ENCODE measurements around the gene MCCD1. TPM values are rescaled to one million over a fixed set of nuclear protein-coding genes. Genes with fewer than 3 reads are reported as not detected.
A peak's percentile ranks its signal among the peaks of the same experiment; 100 is the strongest.

MCCD1 gene
- total RNA-seq, 1 donor from 2014 or later: not detected

DNA sequence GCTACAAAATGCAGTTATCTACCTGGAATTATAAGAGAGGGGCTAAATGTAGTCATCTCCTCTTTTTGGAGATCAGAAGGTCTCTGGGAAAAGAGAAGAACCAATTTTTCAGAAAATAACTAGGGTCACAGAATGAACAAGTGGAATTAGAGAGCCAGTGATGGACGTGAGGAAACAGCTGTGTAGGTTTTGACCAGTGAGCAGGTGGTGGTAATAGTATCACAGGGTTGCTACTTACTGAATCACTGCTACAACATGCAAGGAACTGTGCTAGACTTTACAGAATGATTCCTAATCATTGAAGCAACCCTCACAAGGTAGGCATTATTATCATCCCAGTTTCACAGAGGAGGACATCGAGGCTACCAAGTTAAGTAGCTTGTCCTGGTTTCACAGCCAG lies 15.9 kb downstream of the MCCD1 start:
- no peaks in the 10 kb centered on the region for H3K27me3 Mint-ChIP-seq
- ChIA-PET CTCF (interaction anchor here (21.5 to 25.8 kb wide), 2 partner anchors 34 to 53 kb away, joined by 611 to 773 read pairs; partner anchors contain the start of genes LST1, LTA, LTB and NCR3), POLR2A (interaction anchor here (8.7 kb wide), 1 partner anchor 52 kb away, joined by 234 read pairs; no protein-coding TSS in a partner anchor)
- H3K27ac Mint-ChIP-seq: no peak overlapping the region
- H3K4me1 Mint-ChIP-seq: peaks cover 62% of the 10 kb centered on the region
- DNase-seq (no peak), ATAC-seq (ENCODE audit: low read depth) (no peak)
- no peaks in the 10 kb centered on the region for H3K9me3 Mint-ChIP-seq
- no peak for TF ChIP-seq CTCF (IDR thresholded peaks at IDR 0.05)
- H3K4me3 Mint-ChIP-seq: peak overlapping the region; percentile 21
- intact Hi-C loops (cut with micrococcal nuclease): loop anchor here (10.0 kb wide), 1 partner anchor 650 kb away; the partner anchor contains the start of genes GPSM3 and PBX2
- peaks cover 34% of the 10 kb centered on the region for H3K36me3 Mint-ChIP-seq (ENCODE audit: low read depth)

GRCh38 chr6:31545291-31545690 lies 16.5 kb downstream of the MCCD1 start:
- no peak for ATAC-seq (ENCODE audit: low read depth)
- Mint-ChIP-seq H3K36me3 (ENCODE audit: low read depth) (peaks cover 29% of the 10 kb centered on the region), H3K27ac (no peak overlapping the region), H3K9me3 (no peaks in the 10 kb centered on the region), H3K4me3 (no peak overlapping the region), H3K27me3 (no peaks in the 10 kb centered on the region), H3K4me1 (peaks cover 60% of the 10 kb centered on the region)
- ChIA-PET CTCF (interaction anchor here (21.5 to 25.8 kb wide), 2 partner anchors 33 to 53 kb away, joined by 611 to 773 read pairs; partner anchors contain the start of genes LST1, LTA, LTB and NCR3), POLR2A (interaction anchor here (1.2 to 8.7 kb wide), 2 partner anchors 32 to 52 kb away, joined by 3 to 234 read pairs; no protein-coding TSS in a partner anchor)
- no peak for DNase-seq
- TF ChIP-seq CTCF (IDR thresholded peaks at IDR 0.05): no peak
- intact Hi-C loops (cut with micrococcal nuclease): loop anchor here (10.0 kb wide), 1 partner anchor 650 kb away; the partner anchor contains the start of genes GPSM3 and PBX2

DNA sequence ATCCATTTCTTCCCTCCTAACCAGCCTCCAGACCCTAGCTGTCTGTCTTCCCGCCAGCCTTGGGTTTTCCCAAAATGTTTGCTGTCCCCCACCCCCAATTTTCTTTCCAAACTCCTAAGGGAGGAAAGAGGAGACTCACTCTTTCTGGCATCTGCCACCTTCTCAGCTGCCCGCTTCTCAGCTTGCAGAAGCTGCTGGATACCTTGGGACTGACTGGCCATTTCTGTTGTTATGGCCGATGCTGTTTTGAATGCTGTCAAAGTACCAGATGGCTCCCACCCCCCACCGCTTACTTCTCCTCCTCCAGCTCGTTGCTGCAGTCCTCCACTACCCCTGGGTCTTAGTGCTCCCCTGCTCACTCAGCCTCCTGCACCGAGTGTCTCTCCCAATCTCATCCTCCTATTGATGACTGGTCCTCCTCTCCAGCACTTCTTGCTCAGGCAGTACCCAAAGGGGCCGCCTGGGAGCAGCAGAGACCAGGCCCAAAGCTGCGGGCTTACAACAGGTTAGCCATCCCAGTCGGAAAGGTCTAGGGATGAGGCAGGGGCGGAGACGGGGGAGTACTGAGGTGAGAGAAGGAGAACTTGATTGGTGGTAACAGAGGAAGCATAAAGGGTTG lies 17.7 kb downstream of the MCCD1 start, which contains the start of gene ATP6V1G2:
Gene ATP6V1G2, minus strand, starts transcription at position 270 of the 619 bp plus-strand sequence. Its CDS starts 49 bp downstream, at position 221.
- Mint-ChIP-seq H3K27ac (peak within 1 kb of the TSS; percentile 97), H3K9me3 (no peaks in the 10 kb centered on the region), H3K36me3 (ENCODE audit: low read depth) (peaks cover 18% of the 10 kb centered on the region), H3K27me3 (no peaks in the 10 kb centered on the region), H3K4me3 (peak within 1 kb of the TSS; percentile 93), H3K4me1 (peaks cover 53% of the 10 kb centered on the region)
- DNase-seq (peak; percentile 79), ATAC-seq (ENCODE audit: low read depth) (peak; percentile 60)
- POLR2A ChIA-PET: interaction anchor here (0.6 to 8.7 kb wide), 10 partner anchors 13 to 618 kb away, joined by 3 to 234 read pairs (median 10); partner anchors contain the start of genes APOM, BAG6, C6orf47 and EGFL8
- intact Hi-C loops (cut with micrococcal nuclease): loop anchor here (1.0 to 10.0 kb wide), 6 partner anchors 52 to 648 kb away; partner anchors contain the start of genes EHMT2, GPSM3, PBX2 and VARS1
- CTCF ChIA-PET: interaction anchor here (0.8 to 25.8 kb wide), 5 partner anchors 32 to 412 kb away, joined by 4 to 773 read pairs (median 4); partner anchors contain the start of genes LST1, LTA, LTB and NCR3
- peak; percentile 89 for TF ChIP-seq CTCF (IDR thresholded peaks at IDR 0.05)

DNA sequence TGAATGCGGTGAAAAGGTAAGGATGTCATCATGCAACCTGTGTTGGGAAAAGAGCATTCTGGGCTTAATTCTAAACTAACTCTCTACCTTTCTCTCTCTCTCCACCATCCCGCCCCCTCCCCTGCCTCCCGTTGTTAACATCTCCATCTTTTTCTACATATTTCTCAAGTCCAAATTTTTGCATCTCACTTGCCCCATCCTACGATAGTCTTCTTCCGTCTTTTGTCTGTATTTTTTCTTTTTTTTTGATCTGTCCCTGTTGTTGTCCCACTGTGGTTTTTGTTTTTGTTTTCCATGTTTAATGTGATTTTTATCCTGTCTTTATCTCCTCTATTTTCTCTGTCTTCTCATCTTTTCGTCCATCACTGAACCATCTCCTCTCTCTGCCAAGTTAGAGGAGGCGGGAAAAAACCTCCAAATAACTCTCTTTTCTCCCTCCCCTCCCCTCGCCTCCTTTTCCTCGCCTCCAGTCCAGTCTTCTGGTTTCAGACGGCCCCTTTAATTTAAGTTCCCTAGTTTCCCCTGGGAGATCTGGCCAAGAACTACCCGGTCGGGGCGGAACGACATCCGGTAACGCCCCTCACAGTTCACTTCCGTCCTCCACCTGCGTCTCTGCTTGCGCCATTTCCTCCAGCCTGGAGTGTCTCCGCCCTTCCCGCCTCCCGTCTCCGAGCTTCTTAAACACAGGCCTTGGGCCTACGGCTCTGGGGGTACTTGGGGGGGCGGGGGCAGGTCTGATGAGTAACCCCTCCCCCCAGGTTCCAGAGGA lies 18.4 kb downstream of the MCCD1 start, which contains the start of gene NFKBIL1:
Gene NFKBIL1, plus strand, starts transcription at position 651 of the 769 bp plus-strand sequence. Its CDS starts 87 bp downstream, at position 738.
- CTCF ChIA-PET: interaction anchor here (0.8 to 25.8 kb wide), 7 partner anchors 13 to 412 kb away, joined by 3 to 773 read pairs (median 4); partner anchors contain the start of genes LST1, LTA, LTB and NCR3
- Mint-ChIP-seq H3K27ac (peak within 1 kb of the TSS; percentile 97), H3K4me1 (peaks cover 53% of the 10 kb centered on the region), H3K4me3 (peak within 1 kb of the TSS; percentile 93), H3K36me3 (ENCODE audit: low read depth) (peaks cover 11% of the 10 kb centered on the region), H3K27me3 (no peaks in the 10 kb centered on the region), H3K9me3 (no peaks in the 10 kb centered on the region)
- DNase-seq (peak; percentile 85), ATAC-seq (ENCODE audit: low read depth) (peak; percentile 82)
- no peak for TF ChIP-seq CTCF (IDR thresholded peaks at IDR 0.05)
- POLR2A ChIA-PET: interaction anchor here (0.5 to 8.7 kb wide), 24 partner anchors 9 to 931 kb away, joined by 3 to 234 read pairs (median 6); partner anchors contain the start of genes APOM, BAG6, C6orf47 and LST1
- intact Hi-C loops (cut with micrococcal nuclease): loop anchor here (1.0 to 10.0 kb wide), 17 partner anchors 12 to 648 kb away; partner anchors contain the start of genes ABHD16A, BAG6, EHMT2 and GPSM3

Data from activated B cell treated with CpG ODN at 0.5 μM for 24 hours (primary cell).